ENCODE measurements around the gene MARCHF9. TPM values are rescaled to one million over a fixed set of nuclear protein-coding genes. Genes with fewer than 3 reads are reported as not detected.

The MARCHF9 gene
- total and polyA plus RNA-seq, 2 donors (not counting 1 experiment from before 2014, with no cell fraction given): 81.4 to 128 TPM

DNA sequence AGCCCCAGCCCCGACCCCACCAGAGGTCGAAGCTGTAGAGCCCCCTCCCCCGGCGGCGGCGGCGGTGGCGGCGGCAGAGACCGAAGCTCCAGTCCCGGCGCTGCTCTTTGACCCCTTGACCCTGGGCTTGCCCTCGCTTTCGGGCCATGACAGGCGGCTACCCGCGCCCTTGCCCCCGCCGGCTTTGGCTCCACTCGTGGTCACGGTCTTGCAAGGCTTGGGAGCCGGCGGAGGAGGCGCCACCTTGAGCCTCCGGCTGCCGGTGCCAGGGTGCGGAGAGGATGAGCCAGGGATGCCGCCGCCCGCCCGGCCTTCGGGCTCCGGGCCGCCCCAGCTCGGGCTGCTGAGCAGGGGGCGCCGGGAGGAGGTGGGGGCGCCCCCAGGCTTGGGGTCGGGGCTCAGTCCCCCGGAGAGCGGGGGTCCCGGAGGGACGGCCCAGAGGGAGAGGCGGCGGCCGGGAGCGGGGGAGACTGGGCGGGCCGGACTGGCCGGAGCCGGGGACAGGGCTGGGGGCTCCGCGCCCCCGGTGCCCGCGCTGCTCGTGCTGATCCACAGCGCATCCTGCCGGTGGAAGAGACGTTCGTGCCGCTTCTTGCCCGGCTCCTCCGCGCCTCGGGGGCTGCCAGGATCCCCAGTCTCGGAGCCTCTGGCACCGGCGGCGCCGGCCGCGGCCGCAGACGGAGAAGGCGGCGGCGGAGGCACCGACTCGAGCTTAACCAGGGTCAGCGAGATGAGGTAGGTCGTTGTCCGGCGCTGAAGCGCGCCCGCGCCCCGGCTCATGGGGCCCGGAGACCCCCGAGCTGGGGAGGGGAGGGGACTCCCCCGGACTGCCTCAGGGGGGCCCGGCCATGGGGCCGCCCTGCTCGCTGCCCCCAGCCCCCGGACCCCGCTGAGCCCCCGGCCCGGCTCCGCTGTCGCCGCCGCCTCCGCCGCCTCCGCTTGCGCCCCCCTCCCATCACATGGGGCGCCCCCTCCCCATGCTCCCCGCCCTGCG is 17.1 kb upstream of the MARCHF9 start:
- DNase-seq: no peak
- no peaks in the 10 kb centered on the region for H3K27me3 ChIP-seq (replicated peaks in 1 of 4; ENCODE audit: control extremely low read depth in 1 of 4, control insufficient read depth in 3 of 4, insufficient read depth in 4 of 4, low read length in 3 of 4)
- CTCF ChIA-PET: no interaction called here
- Mint-ChIP-seq H3K4me3 (no peak overlapping the region), H3K4me1 (peaks cover 33% of the 10 kb centered on the region), H3K27me3 (no peaks in the 10 kb centered on the region), H3K27ac (no peak overlapping the region), H3K9me3 (ENCODE audit: insufficient read depth) (no peaks in the 10 kb centered on the region)
- no peak for TF ChIP-seq EZH2 (IDR thresholded peaks at IDR 0.05; ENCODE audit: borderline replicate concordance, insufficient read depth, low read depth, low read length, poor library complexity, severe bottlenecking)
- no peak overlapping the region for H3K9ac ChIP-seq (ENCODE audit: low read length)
- H3K27ac ChIP-seq (ENCODE audit: low read length in 2 of 2): no peak overlapping the region
- H3K4me2 ChIP-seq (replicated peaks; ENCODE audit: low read depth, low read length, poor library complexity, severe bottlenecking): no peak overlapping the region
- peaks cover 31 to 38% of the 10 kb centered on the region in 2 donors for H3K4me1 ChIP-seq (ENCODE audit: control insufficient read depth in 2 of 2, insufficient read depth in 2 of 2, low read length in 2 of 2)
- no peaks in the 10 kb centered on the region for H3K9me3 ChIP-seq (ENCODE audit: control extremely low read depth in 1 of 3, control insufficient read depth in 2 of 3, insufficient read depth in 1 of 3, low read length in 2 of 3)
- H3K36me3 ChIP-seq (replicated peaks in 1 of 2; ENCODE audit: control extremely low read depth in 1 of 2, control insufficient read depth in 1 of 2, extremely low read depth in 1 of 2, insufficient read depth in 2 of 2, low read length in 1 of 2): peaks cover 0 to 48% of the 10 kb centered on the region in 2 experiments
- H3K79me2 ChIP-seq (ENCODE audit: control insufficient read depth, insufficient read depth, low read length): peaks cover 56% of the 10 kb centered on the region
- WGBS (ENCODE audit: insufficient coverage): 96% methylated on average over 92 of the region's 110 CpGs
- no peak overlapping the region for H3K4me3 ChIP-seq (ENCODE audit: control extremely low read depth in 1 of 5, extremely low read depth in 1 of 5, insufficient read depth in 1 of 5, low read depth in 2 of 5, low read length in 4 of 5)
- H2AFZ ChIP-seq (ENCODE audit: insufficient read depth, low read depth, low read length, poor library complexity, severe bottlenecking): no peak overlapping the region
- peaks cover 57% of the 10 kb centered on the region for H4K20me1 ChIP-seq (ENCODE audit: control insufficient read depth, insufficient read depth, low read length, poor library complexity, severe bottlenecking)
- intact Hi-C loops (cut with micrococcal nuclease): no loop called here
- no peak for ATAC-seq (ENCODE audit: low read depth)
- POLR2A ChIA-PET: interaction anchor here (0.6 kb wide), 1 partner anchor 65 kb away, joined by 3 read pairs; no protein-coding TSS in a partner anchor

DNA sequence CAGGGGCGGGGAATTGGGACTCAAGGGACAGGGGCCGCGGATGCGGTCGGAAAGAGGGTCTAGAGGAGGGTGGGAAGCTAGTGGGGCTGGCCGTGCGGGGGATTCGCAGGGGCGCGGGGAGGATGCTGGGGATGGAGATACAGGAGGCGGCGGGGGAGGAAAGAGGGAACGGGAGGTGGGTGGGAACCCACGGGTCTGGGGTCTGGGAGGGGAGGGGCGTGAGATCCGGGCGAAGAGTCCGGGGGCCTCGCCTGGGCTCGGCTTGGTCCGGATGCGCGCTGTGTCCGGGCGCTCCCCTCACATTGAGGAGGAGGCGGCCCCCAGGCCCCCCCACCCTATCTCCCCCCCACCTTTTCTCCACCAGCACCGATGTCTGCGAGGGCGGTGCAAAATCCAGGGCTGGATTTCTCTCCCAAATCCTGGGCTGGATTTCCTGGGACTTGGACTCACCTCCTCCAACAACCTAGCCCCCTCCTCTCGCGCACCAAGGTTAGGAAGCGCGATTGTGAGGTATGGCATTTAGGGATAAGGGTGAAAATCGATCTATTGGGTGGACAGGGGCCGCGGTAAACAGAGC is 16.2 kb upstream of the MARCHF9 start, which contains the start of gene AGAP2:
TSS of gene AGAP2 (minus strand) at position 82 of the 577 bp plus-strand sequence. CDS start 496 bp downstream, outside the sequence.
- CTCF ChIA-PET: interaction anchor here (4.0 kb wide), 1 partner anchor 18 kb away, joined by 21 read pairs; no protein-coding TSS in a partner anchor
- no peaks in the 10 kb centered on the region for H3K9me3 ChIP-seq (ENCODE audit: control extremely low read depth in 1 of 3, control insufficient read depth in 2 of 3, insufficient read depth in 1 of 3, low read length in 2 of 3)
- H3K27ac Mint-ChIP-seq: peak within 1 kb of the TSS; percentile 1
- DNase-seq: no peak
- TF ChIP-seq, protein P1, sequence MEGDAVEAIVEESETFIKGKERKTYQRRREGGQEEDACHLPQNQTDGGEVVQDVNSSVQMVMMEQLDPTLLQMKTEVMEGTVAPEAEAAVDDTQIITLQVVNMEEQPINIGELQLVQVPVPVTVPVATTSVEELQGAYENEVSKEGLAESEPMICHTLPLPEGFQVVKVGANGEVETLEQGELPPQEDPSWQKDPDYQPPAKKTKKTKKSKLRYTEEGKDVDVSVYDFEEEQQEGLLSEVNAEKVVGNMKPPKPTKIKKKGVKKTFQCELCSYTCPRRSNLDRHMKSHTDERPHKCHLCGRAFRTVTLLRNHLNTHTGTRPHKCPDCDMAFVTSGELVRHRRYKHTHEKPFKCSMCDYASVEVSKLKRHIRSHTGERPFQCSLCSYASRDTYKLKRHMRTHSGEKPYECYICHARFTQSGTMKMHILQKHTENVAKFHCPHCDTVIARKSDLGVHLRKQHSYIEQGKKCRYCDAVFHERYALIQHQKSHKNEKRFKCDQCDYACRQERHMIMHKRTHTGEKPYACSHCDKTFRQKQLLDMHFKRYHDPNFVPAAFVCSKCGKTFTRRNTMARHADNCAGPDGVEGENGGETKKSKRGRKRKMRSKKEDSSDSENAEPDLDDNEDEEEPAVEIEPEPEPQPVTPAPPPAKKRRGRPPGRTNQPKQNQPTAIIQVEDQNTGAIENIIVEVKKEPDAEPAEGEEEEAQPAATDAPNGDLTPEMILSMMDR (IDR thresholded peaks at IDR 0.05): no peak
- TF ChIP-seq EZH2 (IDR thresholded peaks at IDR 0.05; ENCODE audit: borderline replicate concordance, insufficient read depth, low read depth, low read length, poor library complexity, severe bottlenecking): no peak
- H3K9ac ChIP-seq (ENCODE audit: low read length): no peak within 1 kb of the TSS
- H3K27ac ChIP-seq (ENCODE audit: low read length in 2 of 2): no peak within 1 kb of the TSS
- no peak within 1 kb of the TSS for H3K4me3 ChIP-seq (ENCODE audit: control extremely low read depth in 1 of 5, extremely low read depth in 1 of 5, insufficient read depth in 1 of 5, low read depth in 2 of 5, low read length in 4 of 5)
- no peak for ATAC-seq (ENCODE audit: low read depth)
- peaks cover 65% of the 10 kb centered on the region for H3K79me2 ChIP-seq (ENCODE audit: control insufficient read depth, insufficient read depth, low read length)
- H3K9me3 Mint-ChIP-seq (ENCODE audit: insufficient read depth): no peaks in the 10 kb centered on the region
- H4K20me1 ChIP-seq (ENCODE audit: control insufficient read depth, insufficient read depth, low read length, poor library complexity, severe bottlenecking): peaks cover 57% of the 10 kb centered on the region
- H3K27me3 ChIP-seq (replicated peaks in 1 of 4; ENCODE audit: control extremely low read depth in 1 of 4, control insufficient read depth in 3 of 4, insufficient read depth in 4 of 4, low read length in 3 of 4): no peaks in the 10 kb centered on the region
- peak within 1 kb of the TSS; percentile 9 for H3K4me2 ChIP-seq (replicated peaks; ENCODE audit: low read depth, low read length, poor library complexity, severe bottlenecking)
- peaks cover 0 to 38% of the 10 kb centered on the region in 2 experiments for H3K36me3 ChIP-seq (replicated peaks in 1 of 2; ENCODE audit: control extremely low read depth in 1 of 2, control insufficient read depth in 1 of 2, extremely low read depth in 1 of 2, insufficient read depth in 2 of 2, low read length in 1 of 2)
- H3K4me1 ChIP-seq (ENCODE audit: control insufficient read depth in 2 of 2, insufficient read depth in 2 of 2, low read length in 2 of 2): peaks cover 31 to 38% of the 10 kb centered on the region in 2 donors
- peak within 1 kb of the TSS; percentile 17 for H3K4me3 Mint-ChIP-seq
- H2AFZ ChIP-seq (ENCODE audit: insufficient read depth, low read depth, low read length, poor library complexity, severe bottlenecking): no peak within 1 kb of the TSS
- 76% methylated on average over 11 of the region's 36 CpGs for WGBS (ENCODE audit: insufficient coverage)
- peaks cover 33% of the 10 kb centered on the region for H3K4me1 Mint-ChIP-seq
- POLR2A ChIA-PET: no interaction called here
- H3K27me3 Mint-ChIP-seq: no peaks in the 10 kb centered on the region
- intact Hi-C loops (cut with micrococcal nuclease): no loop called here
